ENCODE data around the gene TBC1D9B. TPM values are rescaled to one million over a fixed set of nuclear protein-coding genes. Genes with fewer than 3 reads are reported as not detected.

TBC1D9B gene
- total RNA-seq, 1 experiment from 2014 or later = 127 TPM

DNA sequence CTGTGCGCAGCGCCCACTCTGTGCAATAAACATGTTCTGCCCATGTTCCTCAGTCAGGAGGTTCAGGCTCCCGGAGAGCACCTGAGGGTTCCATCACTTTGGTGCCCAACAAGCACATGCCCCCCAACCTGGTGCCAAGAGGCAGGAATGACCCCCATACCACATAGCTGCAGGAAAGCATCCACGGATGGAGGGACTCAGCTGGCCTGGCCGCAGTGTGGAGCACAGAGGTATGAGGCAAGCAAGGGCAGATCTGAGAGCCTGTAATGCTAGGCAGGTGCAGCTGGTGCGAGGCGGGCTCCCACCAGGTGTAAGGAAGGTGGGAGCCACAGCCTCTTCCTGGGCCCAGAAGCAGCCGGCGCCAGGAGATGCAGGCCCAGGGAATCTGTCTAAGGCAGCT lies 44.8 kb downstream of the TBC1D9B start:
- Histone ChIP-seq H4K20me1 (ENCODE audit: insufficient read depth) (no peaks in the 10 kb centered on the region), H3K4me1 (ENCODE audit: control insufficient read depth in 1 of 2, insufficient read depth in 2 of 2, low read length in 2 of 2) (peaks cover 0 to 7% of the 10 kb centered on the region in 2 experiments; a peak in 1 of 4 replicates), H2AFZ (ENCODE audit: low read depth, low read length, poor library complexity, severe bottlenecking) (no peak overlapping the region), H3K9me2 (ENCODE audit: insufficient read depth) (no peaks in the 10 kb centered on the region), H3K79me2 (ENCODE audit: insufficient read depth, low read length) (peaks cover 2% of the 10 kb centered on the region; the same call in 1 of the 2 replicates), H3K27ac (ENCODE audit: low read depth, low read length) (no peak overlapping the region), H3K4me3 (replicated peaks in 1 of 2; ENCODE audit: low read depth in 1 of 2, low read length in 2 of 2) (no peak overlapping the region), H3K27me3 (ENCODE audit: insufficient read depth, low read length) (no peaks in the 10 kb centered on the region), H3K9ac (ENCODE audit: low read length) (no peak overlapping the region), H3K4me2 (ENCODE audit: low read length) (no peak overlapping the region), H3K9me3 (ENCODE audit: control insufficient read depth in 1 of 2, insufficient read depth in 1 of 2, low read depth in 1 of 2, low read length in 2 of 2) (no peaks in the 10 kb centered on the region), H3K36me3 (ENCODE audit: control insufficient read depth in 1 of 2, insufficient read depth in 2 of 2, low read length in 2 of 2) (peaks cover 11 to 15% of the 10 kb centered on the region in 2 experiments; a peak in 3 of 4 replicates)
- BruUV-seq (replicated peaks) = no TSS peak
- TF ChIP-seq ELF1 (IDR thresholded peaks at IDR 0.05; ENCODE audit: borderline replicate concordance, low read depth) (no peak), POLR2A (IDR thresholded peaks at IDR 0.05; ENCODE audit: borderline replicate concordance, extremely low read depth, insufficient read depth, insufficient read length) (no peak), ZFX (IDR thresholded peaks at IDR 0.05) (no peak), SRF (IDR thresholded peaks at IDR 0.05; ENCODE audit: low read depth) (no peak), FOSL1 (IDR thresholded peaks at IDR 0.05; ENCODE audit: low read depth) (no peak), CEBPB (IDR thresholded peaks at IDR 0.05; ENCODE audit: low read depth) (no peak), TCF7L2 (IDR thresholded peaks at IDR 0.05; ENCODE audit: borderline replicate concordance, extremely low read depth, insufficient read depth, insufficient read length) (no peak), CBX3 (IDR thresholded peaks at IDR 0.05; ENCODE audit: low read depth) (no peak), YY1 (IDR thresholded peaks at IDR 0.05; ENCODE audit: extremely low read depth, insufficient replicate concordance, low read depth, low read length) (no peak), EZH2phosphoT487 (IDR thresholded peaks at IDR 0.05; ENCODE audit: borderline replicate concordance) (no peak)
- TF ChIP-seq, protein P1, sequence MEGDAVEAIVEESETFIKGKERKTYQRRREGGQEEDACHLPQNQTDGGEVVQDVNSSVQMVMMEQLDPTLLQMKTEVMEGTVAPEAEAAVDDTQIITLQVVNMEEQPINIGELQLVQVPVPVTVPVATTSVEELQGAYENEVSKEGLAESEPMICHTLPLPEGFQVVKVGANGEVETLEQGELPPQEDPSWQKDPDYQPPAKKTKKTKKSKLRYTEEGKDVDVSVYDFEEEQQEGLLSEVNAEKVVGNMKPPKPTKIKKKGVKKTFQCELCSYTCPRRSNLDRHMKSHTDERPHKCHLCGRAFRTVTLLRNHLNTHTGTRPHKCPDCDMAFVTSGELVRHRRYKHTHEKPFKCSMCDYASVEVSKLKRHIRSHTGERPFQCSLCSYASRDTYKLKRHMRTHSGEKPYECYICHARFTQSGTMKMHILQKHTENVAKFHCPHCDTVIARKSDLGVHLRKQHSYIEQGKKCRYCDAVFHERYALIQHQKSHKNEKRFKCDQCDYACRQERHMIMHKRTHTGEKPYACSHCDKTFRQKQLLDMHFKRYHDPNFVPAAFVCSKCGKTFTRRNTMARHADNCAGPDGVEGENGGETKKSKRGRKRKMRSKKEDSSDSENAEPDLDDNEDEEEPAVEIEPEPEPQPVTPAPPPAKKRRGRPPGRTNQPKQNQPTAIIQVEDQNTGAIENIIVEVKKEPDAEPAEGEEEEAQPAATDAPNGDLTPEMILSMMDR (IDR thresholded peaks at IDR 0.05 in 2 of 3, conservative IDR thresholded peaks at IDR 0.05 in 1 of 3; ENCODE audit: borderline replicate concordance in 1 of 3, insufficient read depth in 1 of 3, low read depth in 2 of 3, low read length in 2 of 3) = no peak
- TF ChIP-seq, protein P2, sequence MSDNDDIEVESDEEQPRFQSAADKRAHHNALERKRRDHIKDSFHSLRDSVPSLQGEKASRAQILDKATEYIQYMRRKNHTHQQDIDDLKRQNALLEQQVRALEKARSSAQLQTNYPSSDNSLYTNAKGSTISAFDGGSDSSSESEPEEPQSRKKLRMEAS (IDR thresholded peaks at IDR 0.05) = no peak
- RAD21 ChIA-PET (ENCODE audit: low non-redundant PET in 1 of 2, low total read pairs in 2 of 2, uncharacterized antibody in 2 of 2, unreplicated experiment in 2 of 2) = no interaction called here
- POLR2A ChIA-PET = no interaction called here
- DNase-seq (ENCODE audit: low read depth, low spot score) = no peak
- CTCF ChIA-PET = no interaction called here
- no peak for ATAC-seq
- intact Hi-C loops (cut with micrococcal nuclease) = no loop called here

All from HCT116 (cell line).